Stimulated activated CD4-positive, alpha-beta T cell treated with anti-CD3 and anti-CD28 coated beads, Interleukin-15, amount 100 ng/mL, for 24 hours (primary cell): ENCODE measurements around the gene MITF.
"Not testable (repeated sequence)": the region's sequence is repeated elsewhere in the genome, so short reads cannot be mapped to it uniquely, and the experiment has no call there.

Experiments
- DNase-seq: peaks from one replicate; pipeline ENCODE4 v3.0.0-alpha.2; 2020

Gene MITF

DNA sequence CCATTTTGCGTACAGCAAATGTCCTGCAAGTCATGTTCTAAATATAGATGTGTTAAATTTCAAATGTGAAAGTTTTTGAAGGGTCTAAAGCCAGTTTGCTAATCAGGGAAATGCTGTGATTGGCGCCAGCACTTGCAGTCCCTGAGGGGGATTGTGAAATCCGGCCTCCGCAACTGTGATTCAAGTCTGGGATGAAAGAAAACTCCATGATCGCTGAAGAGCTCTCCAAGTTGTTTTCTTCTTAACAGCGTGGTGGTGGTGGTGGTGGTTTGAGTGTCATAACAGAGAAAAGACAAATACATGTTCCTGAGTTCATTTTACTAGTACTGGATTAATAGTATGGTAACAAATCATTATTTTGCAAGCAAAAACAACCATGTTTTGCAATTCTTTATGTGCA is 51.8 kb downstream of the MITF start:
- DNase-seq, result no peak

DNA sequence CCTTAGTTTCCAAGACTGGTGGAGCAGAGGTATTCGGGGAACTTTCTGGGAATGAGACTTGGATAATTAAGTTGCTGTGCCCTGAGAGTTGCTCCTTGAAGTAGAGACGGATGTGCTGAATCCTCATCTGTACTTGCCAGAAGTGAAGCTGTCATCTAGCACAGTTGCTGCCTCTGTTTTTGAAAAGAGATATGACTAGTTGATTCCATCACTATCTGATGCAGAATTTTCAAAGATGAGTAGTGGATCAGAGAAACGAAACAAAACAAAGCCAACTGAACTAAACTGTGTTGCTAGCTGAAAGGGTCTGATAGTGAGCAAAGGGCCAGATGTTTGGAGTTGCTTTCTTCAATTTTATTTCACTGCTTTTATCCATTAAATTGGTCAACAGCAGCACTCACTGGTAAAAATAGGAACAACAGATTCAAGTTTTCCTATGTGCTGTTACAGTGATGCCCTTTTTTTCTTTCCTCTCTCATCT is 52.7 kb downstream of the MITF start:
- DNase-seq, result no peak

DNA sequence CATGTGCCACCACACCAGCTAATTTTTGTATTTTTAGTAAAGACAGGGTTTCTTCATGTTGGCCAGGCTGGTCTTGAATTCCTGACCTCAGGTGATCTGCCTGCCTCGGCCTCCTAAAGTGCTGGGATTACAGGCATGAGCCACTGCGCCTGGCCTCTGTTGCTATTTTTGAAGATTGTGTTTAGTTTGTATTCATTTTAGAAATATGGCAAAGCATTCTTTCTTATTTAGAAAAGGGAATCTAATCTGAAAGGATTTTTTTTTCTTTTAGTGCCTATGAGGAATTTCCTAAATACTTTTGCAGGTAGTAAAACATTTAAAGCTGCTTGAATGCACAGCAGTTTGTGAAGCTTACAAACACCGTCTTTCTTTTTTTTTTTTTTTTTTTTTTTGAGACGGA is 56.9 kb downstream of the MITF start:
- not testable (repeated sequence) for DNase-seq

DNA sequence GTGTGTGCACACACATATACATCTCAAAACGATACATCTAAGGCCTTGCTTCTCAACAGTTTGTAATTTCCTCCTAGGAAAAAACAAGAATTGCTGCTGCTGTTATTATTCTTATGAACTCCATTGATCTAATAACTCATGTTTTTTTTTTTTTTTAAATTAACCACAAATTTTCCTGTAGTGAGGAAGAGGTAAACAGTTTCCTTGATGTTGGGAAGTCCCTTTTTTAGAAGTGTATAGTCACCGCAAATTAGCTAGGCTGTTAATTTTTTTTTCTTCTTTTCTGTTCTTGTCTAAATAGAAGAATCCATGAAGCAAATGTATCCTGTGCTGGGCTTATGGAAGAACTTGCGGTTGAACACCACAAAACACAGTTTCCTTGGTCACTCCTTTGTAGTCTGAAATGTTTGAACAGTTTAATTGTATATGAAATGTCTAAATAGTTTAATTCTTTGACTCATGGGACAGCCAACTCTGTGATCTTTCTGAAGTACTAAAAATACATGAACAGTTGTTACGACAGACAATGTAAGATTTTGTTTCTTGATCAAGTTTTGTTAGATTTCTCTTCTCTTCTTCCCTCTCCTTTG is 64.5 kb downstream of the MITF start:
- DNase-seq, result no peak

DNA sequence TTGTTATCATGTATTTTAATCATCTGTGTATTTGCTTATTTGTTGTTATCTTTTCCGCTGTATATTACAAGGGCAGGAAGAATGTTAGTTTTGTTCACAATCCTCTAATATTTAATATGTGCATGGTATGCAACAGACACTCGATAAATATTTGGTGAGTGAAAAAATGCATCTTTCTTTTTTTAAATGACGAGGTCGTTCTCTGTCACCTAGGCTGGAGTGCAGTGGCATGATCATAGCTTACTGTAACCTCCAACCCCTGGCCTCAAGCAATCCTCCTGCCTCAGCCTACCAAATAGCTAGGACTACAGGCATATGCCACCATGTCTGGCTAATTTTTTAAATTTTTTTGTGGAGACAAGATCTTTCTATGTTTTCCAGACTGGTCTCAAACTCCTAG is 66.2 kb downstream of the MITF start:
- DNase-seq, result no peak

DNA sequence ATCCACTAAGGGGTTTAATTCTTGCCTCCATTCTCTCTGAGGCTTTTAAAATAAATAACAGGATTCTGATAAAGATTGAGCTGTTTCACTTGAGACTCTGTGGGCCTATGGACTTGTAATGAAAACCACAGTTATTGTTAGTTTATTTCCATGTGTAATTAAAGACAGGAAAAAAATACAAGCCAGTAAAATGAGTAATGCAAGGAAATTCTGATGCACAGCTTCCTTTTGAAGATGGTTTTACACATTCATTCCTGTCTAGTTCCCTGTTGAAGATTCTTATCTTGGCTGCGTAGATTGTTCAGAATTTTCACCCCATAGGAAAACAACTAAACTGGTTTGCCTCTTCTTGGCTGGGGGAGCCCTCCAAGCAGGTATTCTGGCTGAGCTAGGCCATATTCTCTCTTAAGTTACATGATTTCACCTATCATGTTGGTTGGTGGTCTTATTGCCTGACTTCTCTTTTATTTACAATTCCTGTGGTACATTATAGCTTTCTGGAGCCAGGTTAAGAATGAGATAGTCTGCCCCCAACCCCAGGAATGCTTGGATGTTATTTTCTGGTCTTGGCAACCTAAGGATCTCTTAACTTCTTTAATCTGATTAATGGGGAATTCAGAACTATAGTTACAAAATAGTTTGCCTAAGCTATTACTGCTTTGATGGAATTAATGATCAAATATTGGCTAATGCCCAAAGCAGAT is 67.6 kb downstream of the MITF start:
- no peak for DNase-seq

DNA sequence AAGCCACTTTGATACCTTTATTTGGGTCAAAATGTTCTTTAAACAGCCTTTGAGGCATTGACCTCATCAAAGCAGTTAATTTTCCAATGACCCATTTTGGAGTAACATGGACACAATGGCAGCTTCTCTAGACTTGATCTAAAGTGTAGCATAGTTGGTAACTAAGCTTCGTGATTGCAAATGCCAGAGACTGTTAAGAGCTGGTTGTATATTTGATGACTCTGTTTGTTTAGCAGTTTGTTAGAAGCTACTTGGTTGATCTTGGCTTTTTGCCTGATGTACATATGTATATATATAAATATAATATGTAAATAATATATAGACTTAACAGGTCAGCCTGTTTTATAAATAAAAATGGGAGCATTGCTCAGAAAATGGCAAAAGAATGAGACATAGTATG is 68.4 kb downstream of the MITF start:
- DNase-seq, result no peak

DNA sequence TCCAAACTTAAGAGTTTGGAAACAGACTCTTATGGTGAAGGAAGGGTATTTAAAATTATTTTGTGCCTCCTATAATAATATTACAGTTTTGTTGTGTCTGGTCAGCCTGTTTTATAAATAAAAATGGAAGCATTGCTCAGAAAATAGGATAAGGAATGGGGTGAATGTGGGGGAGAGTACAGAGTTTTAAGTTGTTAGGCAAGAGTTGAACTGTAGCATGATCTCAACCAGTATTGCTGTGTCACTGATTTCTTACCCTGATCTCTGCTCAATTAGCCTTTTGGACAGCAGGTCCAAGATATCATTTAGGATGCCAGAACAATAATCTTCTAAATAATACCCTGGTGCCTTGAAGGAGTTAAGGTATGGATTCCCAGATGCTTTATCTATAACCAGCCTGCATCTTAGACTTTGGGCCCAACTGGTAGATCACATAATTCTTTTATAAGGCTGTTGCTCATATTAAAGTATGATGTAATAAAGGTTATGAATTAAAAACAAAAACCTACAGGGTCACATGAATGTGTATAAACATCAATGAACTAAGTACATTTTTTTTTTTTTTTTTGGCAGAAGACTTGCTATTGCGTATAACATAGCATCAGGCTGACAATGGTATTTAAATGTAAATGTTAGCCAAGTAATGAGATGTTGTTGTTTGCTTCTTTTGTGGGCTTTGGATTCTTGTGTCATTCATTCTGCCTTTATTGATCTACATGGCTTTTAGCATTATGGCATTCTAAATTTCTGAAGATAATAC is 70.0 kb downstream of the MITF start:
- DNase-seq, result no peak

DNA sequence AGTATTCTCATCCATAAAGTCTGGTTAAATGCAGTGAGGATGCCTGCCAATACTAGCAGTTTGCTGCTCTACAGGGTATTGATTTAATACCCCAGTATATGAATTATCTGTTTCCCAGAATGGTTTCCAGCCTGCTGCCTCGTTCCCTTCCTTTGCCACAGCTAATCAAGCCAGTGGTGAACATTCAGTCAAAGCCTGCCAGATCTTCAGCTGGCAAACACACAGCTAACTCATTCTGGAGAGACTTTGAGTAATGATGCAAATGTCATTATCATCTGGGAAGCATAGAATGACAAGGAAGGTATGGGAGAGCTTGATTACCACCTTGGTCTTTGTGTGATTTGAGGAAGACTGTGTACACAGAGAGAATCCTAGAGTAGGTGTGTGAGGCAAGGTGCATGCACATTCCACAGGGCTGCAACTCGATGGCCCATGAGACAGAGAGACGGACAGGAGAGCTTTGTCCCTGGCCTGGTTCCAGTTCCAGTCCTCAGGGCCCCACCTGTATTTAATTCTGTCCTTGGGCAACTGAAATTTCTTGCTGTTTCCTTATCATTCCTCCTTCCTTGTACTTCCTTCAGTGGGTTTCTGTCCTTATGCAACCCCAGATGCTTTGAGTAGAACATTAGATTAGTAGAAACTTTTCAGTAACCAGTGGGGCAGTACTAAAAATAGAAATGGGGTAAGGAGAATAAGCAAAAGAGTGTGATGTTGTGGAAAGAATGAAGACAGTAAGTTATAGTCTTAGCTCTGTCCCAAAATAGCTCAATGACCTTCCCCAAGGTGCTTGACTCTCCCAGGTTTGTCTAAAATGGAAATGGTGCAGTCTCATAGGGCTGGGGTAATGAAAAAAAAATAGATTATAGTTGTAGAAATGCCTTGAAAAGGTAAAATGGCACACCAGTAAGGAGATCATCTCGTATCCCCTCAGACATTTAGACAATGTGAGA is 72.5 kb downstream of the MITF start:
- no peak for DNase-seq

DNA sequence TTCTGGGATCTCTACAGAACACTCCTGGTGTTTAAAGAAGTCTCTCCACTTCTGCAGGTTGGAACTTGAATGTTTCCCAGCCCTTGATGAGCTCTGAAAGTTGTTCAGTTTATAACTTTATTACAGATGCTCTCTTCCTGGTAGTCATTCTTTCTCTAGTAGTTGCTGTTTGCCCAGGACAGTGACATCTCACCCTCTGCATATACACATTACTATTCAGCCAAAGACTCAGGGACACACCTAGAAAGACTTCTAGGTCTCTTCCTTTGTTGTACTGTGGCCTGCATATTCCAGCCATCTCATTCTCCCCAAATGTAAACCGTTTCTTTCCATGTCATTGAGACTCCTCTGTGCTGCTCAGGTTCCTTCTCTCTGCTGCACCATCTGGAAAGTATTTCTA is 76.7 kb downstream of the MITF start:
- DNase-seq, result no peak

DNA sequence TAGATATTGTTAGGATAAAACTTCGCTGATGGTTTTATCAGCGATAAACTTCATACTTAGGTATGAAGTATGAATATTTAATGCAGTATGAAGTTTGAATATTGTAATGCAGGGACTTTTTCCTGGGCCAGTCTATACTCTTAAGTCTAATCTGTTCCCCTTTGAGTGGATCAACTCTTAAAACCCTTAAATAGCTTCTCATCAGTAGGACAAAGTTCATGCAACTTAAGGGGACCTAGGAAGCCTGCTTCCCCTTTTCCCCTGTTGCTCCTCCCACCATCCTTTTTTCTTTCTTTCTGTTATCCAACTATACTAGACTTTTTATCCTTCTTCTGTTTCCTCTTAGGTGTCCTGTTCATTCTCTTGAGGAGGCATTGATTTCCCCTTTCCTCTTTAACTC is 78.7 kb downstream of the MITF start:
- DNase-seq, result no peak

DNA sequence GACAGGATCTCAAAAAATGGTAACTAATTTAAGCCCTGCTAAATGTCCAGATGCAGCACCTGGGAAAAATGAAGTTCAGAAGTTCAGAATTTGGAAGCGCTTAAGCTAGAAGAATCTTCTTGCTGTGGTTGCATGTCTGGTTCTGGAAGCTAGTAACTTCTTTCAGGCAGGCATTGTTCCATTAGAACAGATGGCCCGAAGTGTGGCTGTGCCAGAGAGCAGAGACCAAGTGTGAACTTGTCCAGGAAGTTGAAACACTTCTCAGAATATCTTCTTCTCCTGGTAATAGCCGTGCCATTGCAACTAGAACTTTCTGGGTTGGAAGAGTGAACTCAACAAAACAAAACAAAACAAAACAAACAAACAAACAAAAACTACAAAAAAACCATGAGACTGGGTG is 80.0 kb downstream of the MITF start:
- DNase-seq, result no peak

DNA sequence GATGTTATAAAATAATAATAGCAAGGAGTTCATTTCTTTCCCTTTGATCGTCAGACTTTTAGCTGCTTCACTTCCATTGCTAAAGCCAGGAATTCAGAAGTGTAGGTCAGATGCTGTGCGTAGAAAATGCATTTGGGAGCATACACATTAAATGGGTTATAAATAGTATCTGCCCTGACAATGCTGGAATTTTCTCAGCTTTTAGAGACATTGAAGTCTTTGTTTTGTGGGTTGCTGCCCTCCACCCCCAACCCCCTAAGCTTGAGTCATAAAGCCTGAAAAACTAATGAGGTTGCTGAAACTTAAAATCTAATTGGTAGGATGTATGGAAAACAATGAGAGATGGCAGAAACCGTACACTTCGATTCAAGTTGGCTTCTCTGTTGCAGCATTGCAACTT is 81.9 kb downstream of the MITF start:
- no peak for DNase-seq

DNA sequence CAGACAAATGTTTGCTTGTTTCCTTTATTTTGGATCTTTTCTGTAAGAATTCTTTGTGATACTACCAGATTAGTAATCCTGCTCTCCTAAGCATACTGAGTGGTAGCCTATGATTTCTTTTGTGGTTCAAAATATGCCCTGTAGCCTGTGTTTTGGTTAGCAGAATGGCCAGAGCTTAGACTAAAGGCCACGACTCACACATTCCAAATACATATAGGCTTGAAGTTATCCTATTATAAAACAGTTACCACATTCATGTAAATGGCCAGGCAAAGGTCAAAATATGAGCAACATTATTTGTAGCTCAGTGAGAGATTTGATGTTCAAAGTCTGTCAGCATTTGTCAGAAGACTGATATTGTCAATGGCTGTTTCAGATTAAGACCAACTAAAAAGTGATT is 84.5 kb downstream of the MITF start:
- no peak for DNase-seq

DNA sequence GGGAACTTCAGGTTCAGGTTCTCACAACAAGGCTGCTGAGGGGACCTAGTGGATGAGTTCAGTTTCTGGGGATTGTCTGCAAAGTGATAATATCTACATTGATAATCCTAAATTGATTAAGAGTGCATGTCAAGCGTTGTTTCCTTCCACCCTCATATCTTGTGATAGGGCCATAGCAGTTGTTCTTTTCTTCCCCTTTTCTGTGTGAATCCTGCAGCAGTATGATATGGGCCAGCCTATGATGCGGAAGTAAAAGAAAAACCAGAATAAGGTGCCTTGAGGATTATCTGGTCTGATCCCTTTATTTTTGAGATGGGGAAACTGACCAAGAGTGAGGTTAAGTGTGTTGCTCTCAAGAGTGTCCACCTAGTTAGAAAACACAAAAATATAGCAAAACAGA is 86.2 kb downstream of the MITF start:
- no peak for DNase-seq

DNA sequence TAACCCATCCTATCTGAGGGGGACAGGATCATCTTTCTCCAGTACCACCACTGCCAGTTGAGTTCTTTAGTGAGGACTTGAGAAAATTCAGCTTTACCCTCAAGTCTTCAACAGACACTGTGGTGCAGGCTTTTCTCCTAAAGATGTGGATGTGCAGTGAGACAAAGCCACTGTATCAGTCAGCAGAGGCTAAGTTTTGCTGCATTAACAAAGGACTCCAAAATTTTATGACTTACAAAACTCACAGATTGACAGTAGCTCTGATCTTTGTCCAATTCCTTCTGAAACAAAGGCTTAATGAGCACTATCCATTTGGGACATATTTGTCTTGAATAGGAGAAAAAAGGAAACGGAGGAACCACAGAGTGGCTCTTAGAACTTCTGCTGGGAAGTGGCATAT is 87.9 kb downstream of the MITF start:
- no peak for DNase-seq

DNA sequence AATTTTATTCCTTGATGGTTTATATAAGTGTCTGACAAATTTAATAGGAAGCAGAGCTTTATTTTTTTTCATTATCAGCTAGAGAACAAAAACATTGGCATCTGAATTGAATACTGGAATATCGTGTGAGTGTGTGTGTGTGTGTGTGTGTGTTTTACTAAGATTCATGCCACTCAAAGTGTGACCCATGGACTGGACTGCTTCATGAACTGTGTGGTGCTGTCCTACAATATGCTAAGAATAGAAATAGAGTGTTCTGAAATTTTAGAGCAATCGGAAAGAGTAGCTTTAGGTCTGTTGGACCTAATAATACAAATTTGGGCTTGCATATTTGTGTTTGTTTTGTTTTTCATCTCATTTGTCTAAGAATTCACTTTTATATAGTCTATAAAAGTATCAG is 89.6 kb downstream of the MITF start:
- no peak for DNase-seq

DNA sequence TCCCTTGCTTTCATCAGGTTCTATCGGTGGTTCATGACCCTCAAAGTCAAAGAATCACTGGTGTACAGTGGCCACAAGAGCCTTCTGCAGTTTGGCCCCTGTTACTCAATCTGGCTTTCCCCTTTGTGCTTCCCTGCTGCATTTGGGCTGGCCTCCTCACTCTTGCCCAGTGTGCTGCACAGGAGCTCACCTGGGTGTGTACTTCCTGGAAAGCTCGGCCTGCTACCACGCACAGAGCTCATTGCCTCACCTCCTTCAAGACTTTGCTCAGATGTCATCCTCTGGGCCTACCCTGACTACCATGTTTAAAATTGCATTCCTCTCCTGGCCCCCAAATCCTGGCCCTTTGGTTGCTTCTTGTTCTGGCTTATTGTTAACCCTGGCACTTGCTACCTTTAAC is 90.9 kb downstream of the MITF start:
- DNase-seq, result no peak

DNA sequence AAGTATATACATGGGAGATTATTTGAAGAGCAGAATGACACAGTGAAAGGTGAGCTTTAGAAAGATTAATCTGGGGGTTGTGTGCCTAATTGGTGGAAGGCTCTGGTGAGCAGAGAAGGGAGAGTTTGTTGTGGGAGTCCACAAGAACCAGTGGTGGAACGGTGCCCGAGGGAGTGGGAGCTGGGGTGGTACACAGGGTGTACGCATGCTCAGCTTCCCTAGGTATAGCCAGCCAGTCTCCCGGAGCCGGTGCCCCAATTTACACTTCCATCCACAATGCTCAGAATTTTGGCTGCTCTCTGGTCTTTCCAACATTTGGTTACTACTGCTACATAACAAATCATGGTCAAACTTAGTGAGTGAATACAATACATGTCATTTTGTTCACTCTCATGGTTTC is 92.5 kb downstream of the MITF start:
- DNase-seq, result no peak

DNA sequence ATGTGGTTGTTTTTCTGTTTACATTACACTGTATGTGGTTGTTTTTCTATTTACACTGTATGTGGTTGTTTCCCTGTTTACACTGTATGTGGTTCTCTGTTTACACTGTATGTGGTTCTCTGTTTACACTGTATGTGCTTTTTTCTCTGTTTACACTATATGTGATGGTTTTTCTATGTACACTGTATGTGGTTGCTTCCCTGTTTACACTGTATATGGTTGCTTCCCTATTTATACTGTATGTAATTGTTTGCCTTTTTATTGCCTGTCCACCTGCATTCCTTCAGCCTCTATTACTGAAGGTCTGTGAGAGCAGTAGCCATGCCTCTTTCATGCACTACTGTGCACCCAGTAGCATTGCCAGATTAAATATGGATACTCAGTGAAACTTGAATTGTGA is 94.3 kb downstream of the MITF start:
- no peak for DNase-seq

DNA sequence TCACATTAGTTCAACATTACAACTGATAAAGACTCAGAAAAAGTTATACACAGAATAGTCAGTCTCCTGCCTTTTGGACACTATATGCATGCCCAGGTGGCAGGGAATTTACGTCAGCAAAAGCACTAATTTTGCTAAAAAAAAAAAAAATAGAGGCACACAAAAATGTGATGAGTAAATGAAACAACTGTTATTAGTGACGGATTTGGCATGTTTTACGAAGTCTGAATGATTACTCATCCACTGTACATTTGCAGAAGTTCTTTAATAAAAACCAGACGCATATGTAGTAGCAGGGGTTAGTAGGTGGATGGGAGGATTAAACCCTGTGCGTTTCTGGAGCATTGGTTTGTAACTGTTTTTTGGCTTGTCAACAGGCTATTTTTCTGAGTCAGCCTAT is 99.0 kb downstream of the MITF start:
- no peak for DNase-seq

DNA sequence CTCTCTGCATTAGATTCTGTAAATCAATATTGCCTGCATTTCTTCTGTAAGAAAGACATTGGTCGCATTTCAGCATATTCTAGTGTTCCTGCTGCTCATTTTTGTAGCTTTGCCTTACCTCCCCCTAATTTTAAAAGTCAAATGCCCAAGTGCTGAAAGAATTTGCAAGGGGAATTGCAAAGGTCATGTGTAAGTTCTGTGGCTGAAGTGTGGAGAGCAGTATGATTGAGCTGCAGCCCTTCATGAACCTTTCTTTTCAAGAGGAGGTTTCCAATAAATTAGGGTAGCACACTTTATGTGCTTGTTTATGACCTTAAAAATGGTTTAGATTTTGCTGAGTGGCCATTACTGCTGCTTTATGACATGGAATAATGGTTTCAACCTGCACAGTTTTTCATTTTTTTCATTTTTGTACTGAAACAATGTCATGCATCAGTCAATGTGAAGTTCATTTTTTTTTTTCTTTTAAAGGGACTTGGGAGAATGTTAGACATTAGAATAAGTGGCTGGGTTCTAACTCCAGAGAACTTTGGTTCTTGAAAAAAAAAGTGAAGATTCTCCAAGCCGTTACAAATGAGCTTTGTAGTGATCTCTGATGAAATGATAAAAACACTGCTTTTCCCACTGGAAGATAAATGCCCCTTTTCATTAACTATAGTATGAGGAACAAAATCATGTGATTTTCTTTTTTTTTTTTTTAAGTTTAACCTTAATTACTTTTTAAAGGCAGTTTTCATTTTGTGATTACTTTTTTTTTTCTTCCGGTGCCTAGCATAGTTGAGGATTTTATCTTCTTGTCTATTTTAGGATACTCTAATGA is 99.6 kb downstream of the MITF start:
- no peak for DNase-seq
